Loucy (cell line): ENCODE results near the gene TLN1.

Source experiments
- H2AFZ ChIP-seq: fragments of 200-600 bp; sonication (generic); 2 replicates; pipeline ENCODE4 v1.6.0; 2016; ENCODE audit warnings: antibody characterized with exemption, mild to moderate bottlenecking, low read length, moderate library complexity
- H3F3A ChIP-seq: fragments of 200-600 bp; 2 replicates; pipeline ENCODE4 v1.6.0; 2016; ENCODE audit warnings: antibody characterized with exemption, low read depth, mild to moderate bottlenecking
- H3K27me3 ChIP-seq: fragments of 200-600 bp; sonication (generic); 2 replicates; pipeline ENCODE4 v1.6.1; 2014; ENCODE audit warnings: low read length, mild to moderate bottlenecking; ENCODE audit not compliant: insufficient read depth, poor library complexity, severe bottlenecking
- H3K36me3 ChIP-seq: fragments of 200-600 bp; sonication (generic); 2 replicates; pipeline ENCODE4 v1.6.1; 2016; ENCODE audit warnings: low read length; ENCODE audit not compliant: insufficient read depth
- H3K4me1 ChIP-seq: fragments of 200-600 bp; sonication (generic); 2 replicates; pipeline ENCODE4 v1.5.1; 2014; ENCODE audit warnings: low read length, mild to moderate bottlenecking; ENCODE audit not compliant: insufficient read depth, poor library complexity, severe bottlenecking
- H3K4me2 ChIP-seq: fragments of 200-600 bp; sonication (generic); 2 replicates; pipeline ENCODE4 v1.6.0; 2014; ENCODE audit warnings: antibody characterized with exemption, low read length, low read depth, mild to moderate bottlenecking; ENCODE audit not compliant: poor library complexity, severe bottlenecking
- H3K4me3 ChIP-seq: fragments of 200-600 bp; sonication (generic); 2 replicates; pipeline ENCODE4 v1.5.1; 2014; ENCODE audit warnings: low read length, mild to moderate bottlenecking, mixed read lengths; ENCODE audit not compliant: poor library complexity, severe bottlenecking
- H3K79me2 ChIP-seq: fragments of 200-600 bp; sonication (generic); 2 replicates; pipeline ENCODE4 v1.6.1; 2014; ENCODE audit warnings: low read length; ENCODE audit not compliant: insufficient read depth
- H3K9ac ChIP-seq: fragments of 200-600 bp; sonication (generic); 2 replicates; pipeline ENCODE4 v1.6.0; 2014; ENCODE audit warnings: mild to moderate bottlenecking, low read depth, low read length, moderate library complexity; ENCODE audit not compliant: poor library complexity, severe bottlenecking
- H3K9me2 ChIP-seq: fragments of 200-600 bp; sonication (generic); replicated peaks from 2 replicates; pipeline ENCODE4 v1.6.1; 2016; ENCODE audit warnings: low read depth, low read length, mixed read lengths
- H3K9me3 ChIP-seq: fragments of 200-600 bp; sonication (generic); 2 replicates; pipeline ENCODE4 v1.6.1; 2014; ENCODE audit warnings: mild to moderate bottlenecking, antibody characterized with exemption, low read length, low read depth; ENCODE audit not compliant: insufficient read depth
- H4K20me1 ChIP-seq: fragments of 200-600 bp; sonication (generic); 2 replicates; pipeline ENCODE4 v1.6.0; 2014; ENCODE audit warnings: antibody characterized with exemption, low read length, mild to moderate bottlenecking; ENCODE audit not compliant: insufficient read depth, poor library complexity, severe bottlenecking
- CTCF ChIP-seq: fragments of 200-600 bp; sonication (generic); conservative IDR thresholded peaks from 2 replicates; pipeline ENCODE4 v1.5.1; 2014; ENCODE audit warnings: mild to moderate bottlenecking, antibody characterized with exemption, low read length
- EZH2phosphoT487 ChIP-seq: fragments of 200-600 bp; IDR thresholded peaks from 2 replicates; pipeline ENCODE4 v1.6.1; 2018; ENCODE audit warnings: antibody characterized with exemption, mild to moderate bottlenecking, moderate library complexity, borderline replicate concordance

The TLN1 gene

DNA sequence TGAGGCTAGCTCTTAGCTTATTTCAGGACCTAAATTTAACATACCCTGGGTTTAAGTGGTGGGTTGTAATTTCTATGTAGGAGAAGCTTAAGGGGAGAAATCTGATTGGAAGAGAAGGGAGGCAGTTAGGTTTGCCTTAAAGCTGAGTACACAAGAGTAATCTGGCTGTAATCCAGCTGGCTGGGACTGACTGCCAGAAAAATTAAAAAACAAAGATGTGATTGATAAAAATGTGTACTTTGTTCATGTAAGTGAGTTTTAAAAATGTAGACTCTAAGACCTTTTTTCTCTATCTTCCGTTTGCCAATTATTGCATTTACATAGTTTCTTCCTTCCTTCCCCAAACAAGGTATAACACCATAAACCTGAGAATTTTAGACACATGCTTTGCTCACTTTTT is 39.5 kb upstream of the TLN1 start:
- no peaks in the 10 kb centered on the region for H3K4me1 ChIP-seq
- no peaks in the 10 kb centered on the region for H3F3A ChIP-seq
- H3K4me3 ChIP-seq: no peak overlapping the region
- TF ChIP-seq EZH2phosphoT487: no peak
- no peak for TF ChIP-seq CTCF
- H3K9me3 ChIP-seq: no peaks in the 10 kb centered on the region
- peaks cover 8% of the 10 kb centered on the region for H4K20me1 ChIP-seq
- H3K27me3 ChIP-seq: no peaks in the 10 kb centered on the region
- H3K79me2 ChIP-seq: peaks cover 31% of the 10 kb centered on the region
- H3K36me3 ChIP-seq: no peaks in the 10 kb centered on the region
- no peak overlapping the region for H2AFZ ChIP-seq
- no peak overlapping the region for H3K4me2 ChIP-seq
- H3K9me2 ChIP-seq: no peaks in the 10 kb centered on the region
- H3K9ac ChIP-seq: no peak overlapping the region

DNA sequence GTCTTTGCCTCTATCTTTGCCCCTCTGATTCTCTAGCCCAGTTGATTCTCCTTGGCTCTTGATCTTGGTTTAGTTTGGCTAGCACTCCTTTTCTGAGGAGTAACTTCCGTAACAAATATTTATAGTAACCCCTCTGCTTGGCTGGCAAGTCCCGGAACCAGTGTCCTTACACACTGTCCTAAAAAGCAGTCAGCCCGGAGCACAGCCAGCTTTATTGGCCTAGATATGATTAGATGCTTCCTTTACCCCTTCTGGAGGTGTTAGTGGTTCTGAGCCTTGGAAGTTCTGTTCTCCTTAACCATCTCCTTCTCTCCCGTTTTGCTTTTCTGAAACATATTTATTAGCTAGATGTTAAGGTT is 39.1 kb upstream of the TLN1 start:
- H3K4me1 ChIP-seq: no peaks in the 10 kb centered on the region
- H3K4me2 ChIP-seq: no peak overlapping the region
- H3K79me2 ChIP-seq: peaks cover 33% of the 10 kb centered on the region
- H4K20me1 ChIP-seq: peaks cover 9% of the 10 kb centered on the region
- no peak overlapping the region for H3K9ac ChIP-seq
- no peak overlapping the region for H2AFZ ChIP-seq
- H3K9me3 ChIP-seq: no peaks in the 10 kb centered on the region
- TF ChIP-seq CTCF (no peak), EZH2phosphoT487 (no peak)
- no peaks in the 10 kb centered on the region for H3K36me3 ChIP-seq
- H3K4me3 ChIP-seq: no peak overlapping the region
- no peaks in the 10 kb centered on the region for H3F3A ChIP-seq
- no peaks in the 10 kb centered on the region for H3K9me2 ChIP-seq
- no peaks in the 10 kb centered on the region for H3K27me3 ChIP-seq

GRCh38 chr9:35769763-35770162 is 37.8 kb upstream of the TLN1 start:
- Histone ChIP-seq H2AFZ (no peak overlapping the region), H3K27me3 (no peaks in the 10 kb centered on the region), H4K20me1 (peaks cover 9% of the 10 kb centered on the region), H3K4me3 (no peak overlapping the region), H3K4me1 (no peaks in the 10 kb centered on the region), H3K36me3 (no peaks in the 10 kb centered on the region), H3K79me2 (peaks cover 40% of the 10 kb centered on the region), H3K9ac (no peak overlapping the region), H3F3A (no peaks in the 10 kb centered on the region), H3K9me3 (no peaks in the 10 kb centered on the region), H3K4me2 (no peak overlapping the region), H3K9me2 (no peaks in the 10 kb centered on the region)
- TF ChIP-seq CTCF (no peak), EZH2phosphoT487 (no peak)
